ENCODE data around the gene HS3ST3A1. TPM values are rescaled to one million over a fixed set of nuclear protein-coding genes. Genes with fewer than 3 reads are reported as not detected.
"Not testable (repeated sequence)": the region's sequence is repeated elsewhere in the genome, so short reads cannot be mapped to it uniquely, and the experiment has no call there.

The HS3ST3A1 gene
- total RNA-seq, 1 donor from 2014 or later: 0.22 TPM

DNA sequence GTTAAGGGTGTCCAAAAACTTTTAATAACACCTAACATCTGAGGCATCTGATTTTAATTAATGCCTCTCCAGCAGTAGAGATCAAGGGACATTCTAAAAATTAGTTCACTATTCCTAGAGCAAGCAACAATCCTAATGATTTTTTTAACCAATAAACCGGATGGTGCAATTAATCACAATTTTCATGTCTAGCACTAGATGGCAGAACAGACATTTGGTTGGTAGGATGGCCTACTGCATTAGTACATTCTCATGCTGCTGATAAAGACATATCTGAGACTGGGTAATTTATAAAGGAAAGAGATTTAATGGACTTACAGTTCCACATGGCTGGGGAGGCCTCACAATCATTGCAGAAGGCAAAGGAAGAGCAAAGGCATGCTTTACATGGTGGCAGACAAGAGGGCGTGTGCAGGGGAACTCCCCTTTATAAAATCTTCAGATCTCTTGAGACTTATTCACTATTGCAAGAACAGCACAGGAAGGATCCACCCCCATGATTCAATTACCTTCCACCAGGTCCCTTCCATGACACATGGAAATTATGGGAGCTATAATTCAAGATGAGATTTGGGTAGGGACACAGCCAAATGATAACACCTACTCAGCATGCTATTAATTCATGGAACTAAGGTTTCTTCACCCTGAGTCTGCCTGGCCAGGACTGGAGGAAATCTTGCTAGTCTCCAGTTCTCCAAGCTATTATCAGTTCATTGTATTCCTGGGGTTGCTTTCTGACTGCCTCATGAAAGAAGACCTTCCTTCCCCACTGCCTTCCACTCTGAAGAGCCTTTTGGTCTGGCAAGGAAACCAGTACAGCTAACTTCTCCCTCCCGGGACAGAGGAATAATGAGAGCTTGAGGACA lies 24.8 kb downstream of the HS3ST3A1 start:
- no peak for DNase-seq (ENCODE audit: low spot score)

DNA sequence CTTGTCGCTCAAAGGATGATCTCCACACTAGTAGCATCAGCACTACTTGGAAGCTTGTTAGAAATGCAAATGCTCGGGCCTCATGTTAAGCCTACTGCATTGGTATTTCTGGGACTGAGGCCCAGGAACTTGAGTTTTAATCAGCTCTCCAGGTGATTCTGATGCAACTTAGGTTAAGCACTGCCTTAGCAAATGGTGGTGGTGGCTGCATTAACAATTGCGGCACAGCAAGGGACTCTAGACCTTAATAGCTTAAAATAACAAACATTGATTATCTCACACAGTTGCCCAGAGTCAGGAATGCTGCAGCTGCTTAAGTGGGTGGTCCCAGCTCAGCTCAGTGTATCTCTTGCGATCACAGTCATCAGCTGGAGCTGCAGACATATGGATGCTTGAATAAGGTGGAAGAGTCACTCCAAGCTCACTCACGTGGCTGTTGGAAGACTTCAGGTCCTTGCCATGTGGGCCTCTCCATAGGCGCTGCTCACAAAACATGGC lies 25.8 kb downstream of the HS3ST3A1 start:
- no peak for DNase-seq (ENCODE audit: low spot score)

DNA sequence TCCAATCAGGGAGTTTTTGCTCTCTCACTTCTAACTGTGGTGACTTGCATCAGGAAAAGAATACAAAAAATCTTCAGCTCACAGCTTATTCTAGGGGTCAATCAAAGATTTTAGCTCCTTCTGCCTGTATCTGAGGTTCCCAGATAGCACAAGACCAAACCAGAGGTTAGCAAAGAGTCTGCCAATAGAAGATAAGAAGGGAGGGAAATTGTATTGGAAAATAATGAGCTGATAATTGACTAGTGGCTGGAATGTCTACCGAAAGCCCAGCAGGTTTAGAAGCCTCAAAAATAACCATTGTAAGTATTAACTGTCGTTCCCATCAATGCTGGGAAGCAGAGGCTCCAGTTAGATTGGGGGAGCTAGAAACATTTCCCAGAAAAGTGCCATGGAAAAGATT lies 26.3 kb downstream of the HS3ST3A1 start:
- no peak for DNase-seq (ENCODE audit: low spot score)

DNA sequence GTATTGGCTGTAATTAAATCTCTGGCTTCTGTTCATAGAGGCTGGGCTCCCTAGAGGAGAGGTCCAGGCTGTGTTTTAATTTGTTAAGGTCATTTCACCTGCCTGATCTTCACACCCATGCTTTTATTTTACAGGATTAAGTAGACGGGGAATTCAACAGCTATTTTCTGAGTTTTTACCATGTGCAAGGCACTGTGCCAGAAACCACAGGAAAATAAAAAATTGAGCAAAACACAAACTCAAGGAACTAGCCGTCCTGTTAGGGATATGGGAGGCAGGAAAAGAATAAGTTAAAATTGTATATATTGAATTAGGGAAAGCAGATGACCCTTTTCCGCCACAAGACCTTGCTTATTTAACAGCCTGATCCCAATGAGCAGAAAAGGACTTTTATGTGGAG lies 29.1 kb downstream of the HS3ST3A1 start:
- no peak for DNase-seq (ENCODE audit: low spot score)

DNA sequence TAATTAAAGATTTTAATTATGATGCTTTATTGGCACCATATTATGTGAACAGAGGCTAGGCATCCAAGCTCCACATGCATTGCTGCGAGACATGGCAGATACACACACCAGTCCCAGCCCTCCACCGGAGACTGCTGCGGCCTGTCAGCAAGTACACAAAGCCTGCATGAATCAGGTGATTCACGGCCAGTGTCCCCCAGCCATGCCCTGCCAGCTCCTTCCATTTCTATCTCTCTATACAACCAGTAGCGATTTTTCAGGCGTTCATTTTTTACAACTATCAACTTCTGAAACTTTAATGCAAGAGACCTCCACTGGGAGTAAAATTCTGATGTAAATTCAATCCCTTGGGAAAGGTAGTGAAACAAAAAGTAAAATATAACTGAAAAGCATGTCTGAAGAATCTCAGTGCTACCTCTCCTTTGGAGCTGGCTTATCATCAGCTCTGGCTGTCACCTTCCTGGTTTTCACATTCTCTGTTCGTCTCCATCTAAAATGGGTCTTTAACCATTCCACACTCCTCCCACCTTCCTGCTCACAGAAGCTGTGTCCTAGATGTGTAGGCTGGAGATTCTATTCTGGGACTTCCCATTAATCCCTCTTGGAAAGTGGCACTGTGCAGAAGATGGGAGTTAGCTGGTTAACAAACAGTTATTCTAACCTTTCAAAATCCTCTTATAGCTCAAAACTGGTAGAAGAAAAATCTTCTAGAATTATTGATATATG lies 32.2 kb downstream of the HS3ST3A1 start:
- no peak for DNase-seq (ENCODE audit: low spot score)

DNA sequence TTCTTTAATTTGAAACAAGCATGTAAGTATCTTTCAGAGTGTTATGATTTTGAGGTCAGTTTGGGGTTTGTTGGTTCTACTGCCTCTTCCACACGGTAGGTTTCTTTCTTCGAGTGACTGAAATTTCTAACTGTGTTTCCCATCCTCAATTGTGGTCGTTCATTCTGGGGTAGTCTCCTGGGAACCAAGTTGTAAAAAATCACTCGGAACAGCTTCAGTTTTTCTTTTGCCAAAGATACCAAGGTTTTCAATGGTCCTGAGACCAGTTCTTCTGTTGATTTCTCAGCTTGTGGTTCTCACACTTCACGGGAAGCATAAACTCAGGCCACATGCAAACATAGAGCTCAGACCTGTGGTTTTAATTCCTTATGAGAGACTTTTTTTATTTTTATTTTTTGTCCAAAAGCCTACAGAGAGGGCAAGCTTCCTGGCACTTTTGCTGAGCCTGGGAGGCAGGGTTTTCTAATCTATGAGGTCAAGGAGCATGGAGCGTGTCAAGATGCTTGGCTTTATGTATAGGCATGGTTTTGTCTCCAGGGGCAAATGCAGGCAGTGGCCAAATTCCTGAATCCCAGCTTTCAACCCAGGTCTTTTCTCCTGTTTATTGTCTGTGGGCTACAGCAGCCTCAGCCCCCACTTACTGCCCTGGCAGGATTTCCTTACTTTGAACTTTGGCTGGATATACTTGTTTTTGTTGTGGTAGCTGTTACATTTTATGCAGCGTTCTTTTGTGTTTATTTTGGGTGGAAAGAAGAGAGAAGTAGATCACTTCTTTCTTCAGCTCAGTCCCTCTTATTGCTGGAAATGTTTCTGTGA lies 32.9 kb downstream of the HS3ST3A1 start:
- no peak for DNase-seq (ENCODE audit: low spot score)

DNA sequence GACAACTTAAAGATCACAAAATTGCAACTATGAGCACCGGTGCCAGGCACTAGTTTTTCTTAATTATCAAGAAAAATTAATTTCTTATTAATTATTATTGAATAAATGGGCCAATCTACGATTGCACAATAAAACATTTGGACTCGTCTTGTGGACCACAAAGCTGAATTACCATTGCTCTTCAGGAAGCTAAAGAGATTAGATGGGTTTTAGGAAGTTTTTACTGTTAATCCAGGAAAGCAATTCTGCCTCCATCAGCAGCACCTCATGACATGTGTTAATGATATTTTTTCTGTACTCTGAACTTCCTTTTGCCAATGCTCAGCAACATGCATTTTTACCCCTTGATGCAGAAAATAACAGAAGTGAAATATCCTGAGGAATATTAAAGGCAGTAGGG lies 37.9 kb downstream of the HS3ST3A1 start:
- no peak for DNase-seq (ENCODE audit: low spot score)

DNA sequence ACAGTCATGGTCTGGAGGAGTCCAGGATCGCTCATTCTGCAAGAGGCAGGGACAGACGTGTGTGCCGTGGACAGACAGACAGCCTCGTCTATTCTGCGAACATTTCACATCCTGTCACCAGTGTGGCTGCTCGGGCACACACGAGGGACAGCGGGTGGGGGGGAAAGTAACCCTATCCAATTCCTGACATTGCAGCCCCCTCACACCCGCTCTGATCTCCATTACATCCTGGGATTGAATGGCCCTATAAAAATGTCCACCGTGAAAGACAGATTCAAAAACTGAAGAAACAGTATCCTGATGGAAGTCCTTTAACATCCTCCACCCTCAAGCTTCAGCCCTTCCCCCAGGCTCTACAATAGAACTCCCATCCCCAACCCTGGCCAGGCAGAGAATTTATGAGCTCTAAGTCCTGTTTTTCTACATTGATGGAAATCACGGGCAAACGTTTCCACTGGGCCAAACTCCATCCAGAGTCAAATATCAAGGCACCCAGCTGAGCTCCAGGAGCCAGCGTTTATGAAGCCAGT lies 39.4 kb downstream of the HS3ST3A1 start:
- DNase-seq (ENCODE audit: low spot score): no peak

DNA sequence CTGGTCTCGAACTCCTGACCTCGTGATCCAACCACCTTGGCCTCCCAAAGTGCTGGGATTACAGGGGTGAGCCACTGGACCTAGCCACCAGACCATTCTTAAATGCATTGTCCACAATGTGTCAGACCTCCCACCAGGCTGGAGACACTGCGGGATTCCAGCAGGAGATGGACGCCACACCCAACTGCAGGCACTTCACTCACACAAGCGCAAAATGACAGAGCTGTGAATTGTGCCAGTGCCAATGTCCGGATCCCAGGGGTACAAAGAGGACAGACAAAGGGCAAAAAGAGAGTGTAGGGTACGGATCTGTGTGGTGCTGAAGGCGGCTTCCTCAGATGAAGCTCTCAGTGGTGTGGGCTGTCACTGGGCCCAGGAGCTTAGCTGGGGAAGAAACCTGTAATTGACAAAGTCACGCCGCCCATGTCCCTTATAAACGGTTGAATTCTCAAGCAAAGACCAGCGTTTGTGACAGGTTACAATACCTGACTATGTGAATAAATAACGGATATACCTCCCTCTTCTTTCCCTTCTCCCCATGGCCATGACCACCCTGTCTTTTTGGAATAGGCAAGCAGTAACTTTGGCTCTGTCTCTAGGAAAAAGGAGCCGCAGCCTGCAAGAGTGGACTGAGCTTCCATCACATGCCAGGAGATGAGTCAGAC lies 40.0 kb downstream of the HS3ST3A1 start:
- DNase-seq (ENCODE audit: low spot score): no peak

DNA sequence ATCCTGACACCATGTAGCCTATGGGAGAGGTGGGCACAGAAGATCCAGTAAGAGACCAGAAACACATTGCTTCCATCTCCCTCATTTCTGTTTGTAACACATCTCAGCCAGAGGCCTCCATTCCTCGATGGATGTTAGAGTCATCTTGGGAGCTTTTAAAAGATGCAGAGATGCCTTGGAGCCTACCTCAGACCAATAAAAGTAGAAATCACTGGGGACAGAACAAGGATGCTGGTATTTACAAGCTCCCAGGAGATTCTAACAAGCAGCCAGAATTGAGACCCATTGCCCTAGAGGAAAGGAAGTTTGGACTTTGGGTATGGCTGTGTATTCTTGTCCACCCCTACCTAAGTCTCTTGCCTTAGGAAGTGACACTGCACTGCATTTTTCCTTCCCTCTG lies 40.8 kb downstream of the HS3ST3A1 start:
- no peak for DNase-seq (ENCODE audit: low spot score)

DNA sequence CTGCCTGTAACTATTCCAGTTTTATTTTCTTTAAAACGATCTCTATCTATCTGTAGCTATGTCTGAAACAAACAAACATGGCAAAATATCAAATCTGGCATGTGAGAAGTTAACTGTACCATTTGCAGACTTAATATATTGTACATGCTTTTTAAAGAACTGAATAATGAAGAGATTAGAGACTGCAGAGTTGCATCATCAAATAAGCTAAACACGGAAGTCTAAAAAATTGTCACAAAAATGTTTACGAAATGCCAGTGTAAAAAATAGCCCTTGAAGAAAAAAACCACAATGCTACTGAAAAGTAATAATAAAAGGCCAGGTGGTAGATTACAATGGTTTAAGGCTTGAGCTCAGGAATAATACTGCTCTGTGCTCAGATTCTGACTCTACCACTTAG lies 43.1 kb downstream of the HS3ST3A1 start:
- DNase-seq (ENCODE audit: low spot score): no peak

DNA sequence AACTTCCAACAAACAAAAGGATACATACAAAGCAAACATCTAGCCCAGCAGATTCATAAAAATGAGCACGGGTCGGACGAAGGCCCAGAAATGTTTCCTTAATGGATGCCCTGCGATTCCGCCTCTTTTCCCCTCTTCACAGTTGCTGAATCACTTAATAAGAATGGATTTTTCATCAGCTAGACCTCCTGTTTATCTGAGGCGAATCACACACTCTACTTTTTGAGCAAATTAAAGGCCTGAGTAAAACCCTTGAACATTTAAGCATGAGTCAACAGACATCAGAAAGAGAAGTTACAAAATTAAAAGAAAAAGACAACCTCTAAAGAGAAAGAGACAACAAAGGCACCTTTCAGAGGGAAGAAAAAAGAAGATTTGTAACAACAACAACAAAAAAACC lies 44.7 kb downstream of the HS3ST3A1 start:
- no peak for DNase-seq (ENCODE audit: low spot score)

DNA sequence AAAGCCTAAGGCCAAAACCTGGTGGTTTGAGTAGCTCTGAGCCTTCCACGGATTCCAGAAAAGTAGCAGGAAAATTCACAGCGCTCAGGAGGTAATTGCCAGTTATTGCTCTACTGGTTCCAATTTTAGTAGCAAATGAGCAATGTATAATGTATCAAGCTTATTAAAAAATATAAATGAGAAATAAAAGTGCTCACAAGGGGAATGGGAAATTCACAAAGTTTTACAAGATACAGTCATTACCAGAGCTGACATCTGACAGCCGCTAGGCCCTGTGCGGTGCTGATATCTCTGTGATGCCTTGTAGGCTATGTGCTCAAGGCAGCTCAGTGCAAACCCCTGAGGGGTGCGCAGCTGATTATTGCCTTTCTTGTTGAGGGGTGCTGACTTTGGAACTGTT lies 47.5 kb downstream of the HS3ST3A1 start:
- no peak for DNase-seq (ENCODE audit: low spot score)

DNA sequence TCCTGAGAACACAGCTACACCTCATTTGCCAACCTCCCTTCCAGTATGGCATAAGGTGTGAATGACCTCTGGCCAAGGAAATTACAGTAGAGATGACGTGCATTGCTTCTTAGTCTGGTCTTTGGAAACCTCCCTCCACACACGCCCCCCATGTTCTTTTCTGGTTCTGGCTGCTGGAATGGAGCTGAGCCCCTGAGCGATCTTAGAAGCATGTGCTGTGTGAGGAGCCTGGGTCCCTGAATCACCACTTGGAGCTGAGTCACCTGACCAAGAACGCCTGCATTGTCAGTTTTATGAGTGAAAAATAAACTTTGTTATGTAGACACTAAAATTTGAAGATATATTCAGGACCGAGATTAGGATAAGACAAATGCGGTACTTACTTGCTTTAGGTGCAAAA lies 51.4 kb downstream of the HS3ST3A1 start:
- DNase-seq (ENCODE audit: low spot score): no peak

DNA sequence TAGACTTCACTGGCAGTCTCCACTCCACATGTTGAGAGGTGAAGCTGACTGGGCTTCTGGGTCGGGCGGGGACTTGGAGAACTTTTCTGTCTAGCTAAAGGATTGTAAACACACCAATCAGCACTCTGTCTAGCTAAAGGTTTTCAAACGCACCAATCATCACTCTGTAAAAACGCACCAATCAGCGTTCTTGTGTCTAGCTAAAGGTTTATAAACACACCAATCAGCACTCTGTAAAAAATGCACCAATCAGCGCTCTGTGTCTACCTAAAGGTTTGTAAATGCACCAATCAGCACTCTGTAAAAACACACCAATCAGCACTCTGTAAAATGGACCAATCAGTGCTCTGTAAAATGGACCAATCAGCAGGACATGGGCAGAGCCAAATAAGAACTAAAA lies 53.2 kb downstream of the HS3ST3A1 start:
- DNase-seq (ENCODE audit: low spot score): not testable (repeated sequence)

DNA sequence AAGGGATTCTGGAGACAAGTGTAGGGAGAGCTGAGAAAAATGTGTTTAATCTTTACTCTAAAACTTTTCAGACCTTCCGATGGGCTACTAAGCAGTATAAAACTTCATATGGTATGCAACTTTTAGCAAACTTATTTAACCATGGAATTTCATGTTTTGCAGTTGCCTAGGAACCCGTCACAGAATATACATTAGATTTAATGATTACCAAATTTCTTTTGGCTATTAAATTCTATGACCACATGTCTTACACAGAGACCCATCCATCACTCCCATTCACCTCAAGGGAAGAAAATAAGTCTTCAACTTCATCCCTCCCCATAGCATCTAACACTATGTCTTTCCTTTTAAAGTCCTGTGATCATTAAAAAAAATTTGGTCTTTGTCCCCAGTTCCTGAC lies 54.9 kb downstream of the HS3ST3A1 start:
- DNase-seq (ENCODE audit: low spot score): no peak

DNA sequence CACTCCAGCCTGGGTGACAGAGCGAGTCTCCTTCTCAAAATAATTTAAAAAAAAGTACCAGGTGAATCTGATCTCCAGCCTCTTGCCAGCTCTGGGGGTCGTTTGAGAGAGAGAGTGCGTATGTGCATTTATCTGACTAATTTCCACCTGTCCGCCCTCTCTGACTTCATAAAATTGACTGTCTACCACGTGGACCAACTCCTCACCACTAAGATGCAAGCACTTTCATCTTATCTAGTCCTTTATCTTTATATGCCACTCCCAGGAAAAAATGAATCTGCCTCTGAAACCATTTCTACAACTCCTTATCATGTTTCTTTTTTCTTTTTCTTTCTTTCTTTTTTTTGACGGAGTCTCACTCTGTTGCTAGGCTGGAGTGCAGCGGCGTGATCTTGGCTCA lies 55.8 kb downstream of the HS3ST3A1 start:
- no peak for DNase-seq (ENCODE audit: low spot score)

DNA sequence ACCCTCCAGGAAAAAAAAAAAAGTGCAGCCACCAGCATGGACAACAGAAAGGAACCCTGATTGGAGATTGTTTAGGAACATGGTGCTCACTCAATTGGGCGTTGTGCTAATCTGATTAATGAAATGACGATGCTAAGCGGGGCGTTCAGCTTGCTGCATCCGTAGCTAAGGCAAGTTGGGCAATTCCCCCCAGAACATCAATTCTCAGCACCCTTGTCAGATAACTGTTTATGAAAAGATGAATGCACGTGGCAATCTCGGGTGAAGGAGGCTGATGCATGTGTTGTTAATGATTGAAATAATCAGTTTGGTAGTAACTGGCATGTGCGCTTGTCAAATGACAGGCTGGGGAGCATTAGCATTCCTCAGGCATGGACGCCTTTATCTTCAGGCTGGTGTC lies 57.0 kb downstream of the HS3ST3A1 start:
- DNase-seq (ENCODE audit: low spot score): no peak

DNA sequence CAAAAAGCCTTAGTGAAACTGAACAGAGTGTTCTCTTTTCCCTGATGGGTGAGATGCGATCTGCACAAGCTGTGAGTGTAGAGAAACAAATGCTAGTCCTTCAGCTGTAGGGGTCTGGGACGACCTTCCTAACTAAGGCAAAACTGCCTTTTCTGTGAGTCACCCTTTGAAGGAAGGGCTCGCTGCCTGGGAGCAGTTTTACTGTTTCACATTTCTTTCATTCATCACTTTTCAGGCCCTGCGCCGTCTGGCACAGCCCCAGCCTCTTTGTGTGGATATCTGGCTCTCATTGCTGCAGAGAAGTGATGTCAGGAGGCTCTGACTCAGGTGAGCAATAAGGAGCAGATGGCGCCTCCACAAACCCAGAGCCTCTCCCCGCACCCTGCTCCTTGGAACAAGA lies 57.4 kb downstream of the HS3ST3A1 start:
- no peak for DNase-seq (ENCODE audit: low spot score)

DNA sequence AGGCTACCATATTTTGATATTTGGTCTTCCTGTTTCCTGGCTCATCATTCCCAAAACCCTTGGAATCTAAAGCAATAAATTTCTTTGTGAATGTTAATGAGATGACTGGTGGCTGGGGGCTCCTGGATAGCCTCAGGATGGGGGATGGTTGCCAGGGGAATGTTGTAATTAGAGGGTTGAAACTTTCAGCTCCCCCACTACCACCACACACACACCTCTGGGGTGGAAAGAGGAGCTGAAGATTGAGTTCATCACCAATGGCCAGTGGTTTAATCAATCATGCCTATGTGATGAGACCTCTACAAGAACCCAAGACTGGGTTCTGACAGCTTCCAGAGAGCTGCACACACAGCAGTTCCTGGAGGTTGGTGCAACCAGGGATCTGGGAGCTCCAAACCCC lies 59.1 kb downstream of the HS3ST3A1 start:
- DNase-seq (ENCODE audit: low spot score): no peak

DNA sequence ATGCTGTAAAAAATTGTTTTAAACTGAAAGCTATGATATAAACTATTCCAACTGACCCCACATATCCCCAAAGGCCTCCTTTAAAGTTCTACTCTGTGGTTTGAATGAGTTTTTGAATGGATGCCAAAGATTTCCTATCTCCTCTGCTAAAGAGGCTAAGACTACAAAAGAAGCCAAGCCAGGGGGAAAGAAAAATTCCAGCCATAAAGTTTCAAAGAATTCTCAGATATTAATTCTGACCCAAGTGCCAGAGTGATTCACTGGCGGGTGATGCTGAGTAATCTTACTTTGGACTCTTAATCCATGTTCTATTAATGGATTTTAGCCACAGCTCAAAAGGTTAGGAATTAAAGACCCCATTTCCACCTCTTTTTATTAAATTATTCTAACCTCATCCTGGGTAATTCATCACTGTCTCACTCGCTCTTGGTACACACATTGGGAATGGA lies 60.7 kb downstream of the HS3ST3A1 start:
- DNase-seq (ENCODE audit: low spot score): no peak

Measured in mesenteric fat pad (tissue), 1 donor.